22Rv1 (cell line): Measurements from ENCODE around the gene RTTN.

Experiments
- ZFX ChIP-seq: fragments of 450-650 bp; IDR thresholded peaks from 2 replicates; pipeline ENCODE4 v1.6.1; 2017; ENCODE audit warnings: antibody characterized with exemption, borderline replicate concordance
- TF ChIP-seq, protein P1 (sequence below): fragments of 450-650 bp; IDR thresholded peaks from 2 replicates; pipeline ENCODE4 v1.5.1; 2017; ENCODE audit warnings: mild to moderate bottlenecking

DNA sequence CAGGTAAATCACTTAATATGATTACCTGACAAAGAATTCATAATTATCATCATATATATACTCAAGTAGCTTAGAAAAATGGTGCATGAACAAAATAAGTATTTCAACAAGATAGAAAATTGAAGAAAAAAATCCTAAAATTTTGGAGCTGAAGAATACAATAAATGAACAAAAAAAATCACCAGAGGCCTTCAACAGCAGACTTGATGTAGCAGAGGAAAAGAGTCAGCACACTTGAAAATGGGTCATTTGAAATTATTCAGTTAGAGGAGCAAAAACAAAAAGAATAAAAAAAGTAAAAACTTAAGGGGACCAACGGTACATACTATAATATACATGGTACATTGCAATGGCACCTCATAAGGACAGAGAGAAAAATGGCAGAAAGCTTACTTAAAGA lies 217.6 kb downstream of the RTTN start:
- TF ChIP-seq, protein P1, sequence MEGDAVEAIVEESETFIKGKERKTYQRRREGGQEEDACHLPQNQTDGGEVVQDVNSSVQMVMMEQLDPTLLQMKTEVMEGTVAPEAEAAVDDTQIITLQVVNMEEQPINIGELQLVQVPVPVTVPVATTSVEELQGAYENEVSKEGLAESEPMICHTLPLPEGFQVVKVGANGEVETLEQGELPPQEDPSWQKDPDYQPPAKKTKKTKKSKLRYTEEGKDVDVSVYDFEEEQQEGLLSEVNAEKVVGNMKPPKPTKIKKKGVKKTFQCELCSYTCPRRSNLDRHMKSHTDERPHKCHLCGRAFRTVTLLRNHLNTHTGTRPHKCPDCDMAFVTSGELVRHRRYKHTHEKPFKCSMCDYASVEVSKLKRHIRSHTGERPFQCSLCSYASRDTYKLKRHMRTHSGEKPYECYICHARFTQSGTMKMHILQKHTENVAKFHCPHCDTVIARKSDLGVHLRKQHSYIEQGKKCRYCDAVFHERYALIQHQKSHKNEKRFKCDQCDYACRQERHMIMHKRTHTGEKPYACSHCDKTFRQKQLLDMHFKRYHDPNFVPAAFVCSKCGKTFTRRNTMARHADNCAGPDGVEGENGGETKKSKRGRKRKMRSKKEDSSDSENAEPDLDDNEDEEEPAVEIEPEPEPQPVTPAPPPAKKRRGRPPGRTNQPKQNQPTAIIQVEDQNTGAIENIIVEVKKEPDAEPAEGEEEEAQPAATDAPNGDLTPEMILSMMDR, result no peak
- no peak for TF ChIP-seq ZFX
